CD14-positive monocyte (primary cell): Measurements from ENCODE around the gene CCNG2. TPM values are rescaled to one million over a fixed set of nuclear protein-coding genes. Genes with fewer than 3 reads are reported as not detected.

Experiments
- DNase-seq, 3 donors: peaks; one replicate each; pipeline ENCODE4 v3.0.0-alpha.2; 2011 to 2022
- H2AFZ ChIP-seq: 2 replicates; pipeline ENCODE4 v1.6.0; 2012; ENCODE audit warnings: mild to moderate bottlenecking, low read depth, low read length, inconsistent platforms; ENCODE audit not compliant: insufficient read depth, poor library complexity, severe bottlenecking
- H3K27ac ChIP-seq, 2 donors: 1 replicate in 1 of 2; 2 replicates in 1 of 2; pipeline ENCODE4 v1.5.1; 2012 to 2013; ENCODE audit warnings: low read length in 2 of 2, control low read depth in 1 of 2, inconsistent platforms in 1 of 2, low read depth in 1 of 2, mild to moderate bottlenecking in 1 of 2
- H3K27me3 ChIP-seq, 2 donors: one replicate each; pipeline versions ENCODE4 v1.6.0 to v1.6.1; 2011 to 2013; ENCODE audit warnings: low read length in 2 of 2; ENCODE audit not compliant: control insufficient read depth in 2 of 2, insufficient read depth in 2 of 2
- H3K36me3 ChIP-seq, 2 donors: replicated peaks in 1 of 2; 1 replicate in 1 of 2; 2 replicates in 1 of 2; pipeline versions ENCODE4 v1.5.1 to v1.6.1; 2012 to 2013; ENCODE audit warnings: low read length in 2 of 2, control low read depth in 1 of 2, inconsistent platforms in 1 of 2, mild to moderate bottlenecking in 1 of 2; ENCODE audit not compliant: insufficient read depth in 2 of 2, control insufficient read depth in 1 of 2
- H3K4me1 ChIP-seq, 2 donors: 1 replicate in 1 of 2; 2 replicates in 1 of 2; pipeline versions ENCODE4 v1.5.1 to v1.6.1; 2012 to 2013; ENCODE audit warnings: low read length in 2 of 2, control low read depth in 1 of 2, inconsistent platforms in 1 of 2, mild to moderate bottlenecking in 1 of 2, moderate library complexity in 1 of 2; ENCODE audit not compliant: insufficient read depth in 2 of 2, control insufficient read depth in 1 of 2
- H3K4me2 ChIP-seq: replicated peaks from 2 replicates; pipeline ENCODE3; 2012; ENCODE audit warnings: low read length, moderate library complexity, mild to moderate bottlenecking; ENCODE audit not compliant: poor library complexity, severe bottlenecking; ENCODE audit errors: extremely low read depth
- H3K4me3 ChIP-seq, 3 experiments: fragments of 200-600 bp in 1 of 3; sonication (generic) in 1 of 3; replicated peaks in 1 of 3; 1 replicate in 2 of 3; 2 replicates in 1 of 3; pipeline ENCODE4 v1.5.1; 2011 to 2013; ENCODE audit warnings: low read length in 3 of 3, mild to moderate bottlenecking in 3 of 3, control low read depth in 2 of 3, low read depth in 2 of 3, inconsistent platforms in 1 of 3, moderate library complexity in 1 of 3
- H3K79me2 ChIP-seq: 2 replicates; pipeline ENCODE4 v1.6.0; 2012; ENCODE audit warnings: mild to moderate bottlenecking, control low read depth, inconsistent platforms, low read length, moderate library complexity; ENCODE audit not compliant: insufficient read depth
- H3K9ac ChIP-seq: 2 replicates; pipeline ENCODE4 v1.6.0; 2017; ENCODE audit warnings: low read length, mild to moderate bottlenecking; ENCODE audit not compliant: insufficient read depth, poor library complexity, severe bottlenecking
- H3K9me3 ChIP-seq, 2 donors: replicated peaks in 1 of 2; 1 replicate in 1 of 2; 2 replicates in 1 of 2; pipeline versions ENCODE4 v1.5.1 to v1.6.1; 2012 to 2013; ENCODE audit warnings: low read length in 2 of 2, control low read depth in 1 of 2; ENCODE audit not compliant: control insufficient read depth in 1 of 2, insufficient read depth in 1 of 2
- H4K20me1 ChIP-seq: 2 replicates; pipeline ENCODE4 v1.6.0; 2012; ENCODE audit warnings: mild to moderate bottlenecking, low read length, control low read depth, moderate library complexity; ENCODE audit not compliant: insufficient read depth
- H3K27ac Mint-ChIP-seq, 7 donors: one replicate each; pipeline ENCODE4 v1.8.0; 2020; ENCODE audit warnings: mild to moderate bottlenecking in 7 of 7, mixed read lengths in 7 of 7, moderate library complexity in 6 of 7, inconsistent platforms in 2 of 7
- H3K27me3 Mint-ChIP-seq, 3 donors: one replicate each; pipeline ENCODE4 v1.8.0; 2021 to 2022; ENCODE audit warnings: low read depth in 3 of 3, mild to moderate bottlenecking in 3 of 3, mixed read lengths in 3 of 3, moderate library complexity in 3 of 3, inconsistent platforms in 1 of 3
- H3K36me3 Mint-ChIP-seq, 2 donors: one replicate each; pipeline ENCODE4 v1.8.0; 2020; ENCODE audit warnings: mixed read lengths in 2 of 2, inconsistent platforms in 1 of 2, mild to moderate bottlenecking in 1 of 2
- H3K4me1 Mint-ChIP-seq: one replicate; pipeline ENCODE4 v1.8.0; 2020; ENCODE audit warnings: mild to moderate bottlenecking, mixed read lengths
- H3K4me3 Mint-ChIP-seq, 2 donors: one replicate each; pipeline ENCODE4 v1.8.0; 2020; ENCODE audit warnings: mild to moderate bottlenecking in 2 of 2, mixed read lengths in 2 of 2, moderate library complexity in 1 of 2
- H3K9me3 Mint-ChIP-seq, 7 donors: one replicate each; pipeline ENCODE4 v1.8.0; 2020 to 2022; ENCODE audit warnings: mixed read lengths in 7 of 7, mild to moderate bottlenecking in 6 of 7, moderate library complexity in 6 of 7, inconsistent platforms in 2 of 7
- CTCF ChIP-seq: fragments of 200-600 bp; IDR thresholded peaks from one replicate; pipeline ENCODE4 v1.8.0; 2022; ENCODE audit warnings: antibody characterized with exemption, mild to moderate bottlenecking
- WGBS: methylation state at CpG from one replicate; pipeline ENCODE4 v1.1.5; 2013; ENCODE audit warnings: missing lambda C conversion rate; ENCODE audit not compliant: insufficient coverage; 5-methylcytosine and 5-hydroxymethylcytosine counted together
- intact Hi-C, 2 donors: fragments of 100-400 bp; cut with micrococcal nuclease; formaldehyde crosslinking; loops; one replicate each; pipeline versions ENCODE4 v1.15.0 to v1.15.1; 2023
- polyA plus RNA-seq, 3 donors: library from polyadenylated mRNA; depleted of rRNA in 1 of 3; unstranded in 2 of 3; stranded (reverse) in 1 of 3; fragments of 300-500 nt in 2 of 3; fragments of >200 nt in 1 of 3; fragmentation: Illumina TruSeq in 2 of 3; gene quantifications; 1 replicate in 2 of 3; 2 replicates in 1 of 3; pipeline ENCODE4 v1.2.3, GENCODE V29; 2012 to 2021

Gene CCNG2
- polyA plus RNA-seq, 3 donors, result 17.6 to 26.4 (median 23.3) TPM

GRCh38 chr4:77141964-77142645 is 14.9 kb upstream of the CCNG2 start:
- Histone ChIP-seq H3K4me1 (peaks cover 25 to 31% of the 10 kb centered on the region in 2 donors), H3K27ac (no peak overlapping the region), H3K4me2 (no peak overlapping the region), H3K79me2 (no peaks in the 10 kb centered on the region), H3K9me3 (no peaks in the 10 kb centered on the region), H2AFZ (no peak overlapping the region), H3K27me3 (no peaks in the 10 kb centered on the region), H3K9ac (no peak overlapping the region), H4K20me1 (no peaks in the 10 kb centered on the region), H3K36me3 (no peaks in the 10 kb centered on the region), H3K4me3 (no peak overlapping the region)
- no peak overlapping the region for H3K27ac Mint-ChIP-seq
- no peak for DNase-seq
- H3K9me3 Mint-ChIP-seq, result no peaks in the 10 kb centered on the region
- H3K4me3 Mint-ChIP-seq, result no peak overlapping the region
- WGBS, result 100% methylated on average over 1 of the region's 6 CpGs
- no peaks in the 10 kb centered on the region for H3K27me3 Mint-ChIP-seq
- H3K36me3 Mint-ChIP-seq, result no peaks in the 10 kb centered on the region
- intact Hi-C loops, result no loop called here
- no peak for TF ChIP-seq CTCF
- peaks cover 28% of the 10 kb centered on the region for H3K4me1 Mint-ChIP-seq

DNA sequence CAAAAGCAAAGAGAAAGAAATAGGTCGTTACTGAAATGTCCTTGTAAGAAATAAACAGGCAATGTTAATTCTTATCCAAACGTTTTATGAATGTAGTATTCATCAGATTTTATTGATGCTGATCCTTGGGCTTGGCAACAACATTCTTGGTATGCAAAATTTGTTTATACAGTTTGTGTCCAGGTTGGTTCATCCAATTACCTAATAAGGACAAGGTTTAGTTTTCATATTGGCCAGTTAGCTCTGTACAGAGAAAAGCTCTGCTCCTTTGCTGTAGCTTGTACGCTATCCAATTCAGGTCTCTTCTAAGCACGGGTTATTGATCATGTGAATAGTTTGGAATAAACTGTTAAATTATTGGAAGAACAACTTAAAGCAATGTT is 14.4 kb upstream of the CCNG2 start:
- WGBS, result 42% methylated on average over 2 of the region's 4 CpGs
- Mint-ChIP-seq H3K27ac (no peak overlapping the region), H3K27me3 (no peaks in the 10 kb centered on the region), H3K9me3 (no peaks in the 10 kb centered on the region), H3K4me3 (no peak overlapping the region), H3K36me3 (no peaks in the 10 kb centered on the region), H3K4me1 (peaks cover 24% of the 10 kb centered on the region)
- Histone ChIP-seq H3K9me3 (no peaks in the 10 kb centered on the region), H3K9ac (no peak overlapping the region), H3K4me2 (no peak overlapping the region), H2AFZ (no peak overlapping the region), H3K27me3 (no peaks in the 10 kb centered on the region), H3K27ac (no peak overlapping the region), H3K79me2 (no peaks in the 10 kb centered on the region), H3K4me1 (peaks cover 25 to 31% of the 10 kb centered on the region in 2 donors), H3K36me3 (no peaks in the 10 kb centered on the region), H4K20me1 (no peaks in the 10 kb centered on the region), H3K4me3 (no peak overlapping the region)
- no peak for DNase-seq
- intact Hi-C loops, result no loop called here
- TF ChIP-seq CTCF, result no peak
